NB4 (cell line): ENCODE data around the gene LRBA.

Experiments used
- CTCF ChIP-seq: IDR thresholded peaks from one replicate; pipeline ENCODE4 v1.5.1; 2012; ENCODE audit warnings: low read depth, low read length
- MAX ChIP-seq: IDR thresholded peaks from 2 replicates; pipeline ENCODE4 v1.6.1; 2011; ENCODE audit warnings: low read depth, low read length
- POLR2A ChIP-seq: IDR thresholded peaks from 2 replicates; pipeline ENCODE4 v1.6.1; 2011; ENCODE audit warnings: mild to moderate bottlenecking; ENCODE audit not compliant: insufficient read length; ENCODE audit errors: extremely low read depth

GRCh38 chr4:151038452-151039157 lies 23.5 kb upstream of the LRBA start:
- no peak for TF ChIP-seq POLR2A
- no peak for TF ChIP-seq CTCF
- TF ChIP-seq MAX = no peak
